B cell (primary cell): ENCODE measurements around the gene N4BP3. TPM values are rescaled to one million over a fixed set of nuclear protein-coding genes. Genes with fewer than 3 reads are reported as not detected.

Experiments used
- ATAC-seq: fragments of 200-7000 bp; cut with Tn5 transposase; one replicate; pipeline ENCODE4 v1.10.0; 2021; ENCODE audit warnings: low read depth, mild to moderate bottlenecking, moderate number of reproducible peaks, moderate library complexity
- CTCF ChIA-PET: fragments of 350-600 bp; sonication (Branson Sonifier 250); formaldehyde crosslinking; loops from one replicate; lab custom pipeline; 2021; ENCODE audit warnings: antibody characterized with exemption, inconsistent platforms; lab: Charles Lee
- POLR2A ChIA-PET: fragments of 350-600 bp; sonication (Branson Sonifier 250); formaldehyde crosslinking; loops from one replicate; lab custom pipeline; 2021; ENCODE audit warnings: antibody characterized with exemption; lab: Charles Lee
- DNase-seq: peaks from one replicate; pipeline ENCODE4 v3.0.0; 2013
- H2AFZ ChIP-seq: 2 replicates; pipeline ENCODE4 v1.6.1; 2012; ENCODE audit warnings: mild to moderate bottlenecking, low read depth, low read length; ENCODE audit not compliant: insufficient read depth, poor library complexity, severe bottlenecking
- H3K27ac ChIP-seq, 2 donors: 1 replicate in 1 of 2; 2 replicates in 1 of 2; pipeline ENCODE4 v1.5.1; 2012 to 2013; ENCODE audit warnings: low read length in 2 of 2, mild to moderate bottlenecking in 2 of 2, moderate library complexity in 1 of 2
- H3K27me3 ChIP-seq, 4 experiments: fragments of 200-600 bp in 1 of 4; sonication (generic) in 1 of 4; replicated peaks in 1 of 4; 1 replicate in 2 of 4; 2 replicates in 2 of 4; pipeline versions ENCODE4 v1.6.1 to v1.7.0; 2013 to 2016; ENCODE audit warnings: low read length in 3 of 4, mild to moderate bottlenecking in 2 of 4, mixed read lengths in 1 of 4, moderate library complexity in 1 of 4; ENCODE audit not compliant: insufficient read depth in 4 of 4, control insufficient read depth in 3 of 4; ENCODE audit errors: control extremely low read depth in 1 of 4
- H3K36me3 ChIP-seq, 2 experiments: replicated peaks in 1 of 2; 1 replicate in 1 of 2; 2 replicates in 1 of 2; pipeline versions ENCODE4 v1.6.1 to v1.7.1; 2013; ENCODE audit warnings: low read length in 1 of 2; ENCODE audit not compliant: insufficient read depth in 2 of 2, control insufficient read depth in 1 of 2; ENCODE audit errors: control extremely low read depth in 1 of 2, extremely low read depth in 1 of 2
- H3K4me1 ChIP-seq, 2 donors: fragments of 200-600 bp in 1 of 2; sonication (generic) in 1 of 2; 1 replicate in 1 of 2; 2 replicates in 1 of 2; pipeline versions ENCODE4 v1.5.1 to v1.6.1; 2013 to 2017; ENCODE audit warnings: low read length in 2 of 2; ENCODE audit not compliant: control insufficient read depth in 2 of 2, insufficient read depth in 2 of 2
- H3K4me2 ChIP-seq: replicated peaks from 2 replicates; pipeline ENCODE3; 2012; ENCODE audit warnings: mild to moderate bottlenecking, low read depth, low read length; ENCODE audit not compliant: poor library complexity, severe bottlenecking
- H3K4me3 ChIP-seq, 5 experiments: fragments of 200-600 bp in 1 of 5; sonication (generic) in 1 of 5; 1 replicate in 3 of 5; 2 replicates in 2 of 5; pipeline versions ENCODE4 v1.5.1 to v1.7.0; 2011 to 2016; ENCODE audit warnings: low read length in 4 of 5, mild to moderate bottlenecking in 4 of 5, low read depth in 2 of 5, control low read depth in 1 of 5, moderate library complexity in 1 of 5; ENCODE audit not compliant: insufficient read depth in 1 of 5; ENCODE audit errors: control extremely low read depth in 1 of 5, extremely low read depth in 1 of 5
- H3K79me2 ChIP-seq: fragments of 200-600 bp; sonication (generic); one replicate; pipeline ENCODE4 v1.6.0; 2016; ENCODE audit warnings: low read length; ENCODE audit not compliant: control insufficient read depth, insufficient read depth
- H3K9ac ChIP-seq: fragments of 200-600 bp; sonication (generic); 2 replicates; pipeline ENCODE4 v1.6.1; 2017; ENCODE audit warnings: mild to moderate bottlenecking, low read length, moderate library complexity
- H3K9me3 ChIP-seq, 3 donors: one replicate each; pipeline versions ENCODE4 v1.6.1 to v1.7.1; 2013; ENCODE audit warnings: low read length in 2 of 3; ENCODE audit not compliant: control insufficient read depth in 2 of 3, insufficient read depth in 1 of 3; ENCODE audit errors: control extremely low read depth in 1 of 3
- H4K20me1 ChIP-seq: 2 replicates; pipeline ENCODE4 v1.6.0; 2012; ENCODE audit warnings: mild to moderate bottlenecking, low read length; ENCODE audit not compliant: insufficient read depth, control insufficient read depth, poor library complexity, severe bottlenecking
- H3K27ac Mint-ChIP-seq: one replicate; pipeline ENCODE4 v1.8.0; 2021; ENCODE audit warnings: mixed read lengths
- H3K27me3 Mint-ChIP-seq: one replicate; pipeline ENCODE4 v1.8.0; 2021; ENCODE audit warnings: mixed read lengths
- H3K4me1 Mint-ChIP-seq: one replicate; pipeline ENCODE4 v1.8.0; 2021; ENCODE audit warnings: mixed read lengths
- H3K4me3 Mint-ChIP-seq: one replicate; pipeline ENCODE4 v1.8.0; 2021; ENCODE audit warnings: mixed read lengths
- H3K9me3 Mint-ChIP-seq: one replicate; pipeline ENCODE4 v1.8.0; 2022; ENCODE audit warnings: mixed read lengths; ENCODE audit not compliant: insufficient read depth
- EZH2 ChIP-seq: IDR thresholded peaks from 2 replicates; pipeline ENCODE4 v1.6.1; 2012; ENCODE audit warnings: borderline replicate concordance, low read depth, mild to moderate bottlenecking, moderate library complexity, low read length; ENCODE audit not compliant: insufficient read depth, poor library complexity, severe bottlenecking
- WGBS: methylation state at CpG from one replicate; pipeline ENCODE4 v1.1.5; 2013; ENCODE audit warnings: missing lambda C conversion rate; ENCODE audit not compliant: insufficient coverage; 5-methylcytosine and 5-hydroxymethylcytosine counted together
- intact Hi-C: fragments of 100-400 bp; cut with micrococcal nuclease; formaldehyde crosslinking; loops from one replicate; pipeline ENCODE4 v1.10.0; 2022
- polyA plus RNA-seq: library from polyadenylated mRNA; depleted of rRNA; stranded (reverse); fragments of >200 nt; gene quantifications from 2 replicates; pipeline ENCODE4 v1.2.3, GENCODE V29; 2012
- total RNA-seq, 2 donors: library from RNA; stranded (reverse); fragments of 120-200 nt in 1 of 2; gene quantifications; 1 replicate in 1 of 2; 2 replicates in 1 of 2; pipeline versions ENCODE4 v1.2.3 to v1.2.4, GENCODE V29; 2013 to 2022
- TF ChIP-seq, protein P1 (sequence below): fragments of 200-600 bp; IDR thresholded peaks from one replicate; pipeline ENCODE4 v1.8.0; 2022; ENCODE audit warnings: antibody characterized with exemption, mild to moderate bottlenecking

N4BP3 gene
- total and polyA plus RNA-seq, 2 donors (not counting 1 experiment from before 2014, with no cell fraction given), result 13.3 to 48.7 TPM

DNA sequence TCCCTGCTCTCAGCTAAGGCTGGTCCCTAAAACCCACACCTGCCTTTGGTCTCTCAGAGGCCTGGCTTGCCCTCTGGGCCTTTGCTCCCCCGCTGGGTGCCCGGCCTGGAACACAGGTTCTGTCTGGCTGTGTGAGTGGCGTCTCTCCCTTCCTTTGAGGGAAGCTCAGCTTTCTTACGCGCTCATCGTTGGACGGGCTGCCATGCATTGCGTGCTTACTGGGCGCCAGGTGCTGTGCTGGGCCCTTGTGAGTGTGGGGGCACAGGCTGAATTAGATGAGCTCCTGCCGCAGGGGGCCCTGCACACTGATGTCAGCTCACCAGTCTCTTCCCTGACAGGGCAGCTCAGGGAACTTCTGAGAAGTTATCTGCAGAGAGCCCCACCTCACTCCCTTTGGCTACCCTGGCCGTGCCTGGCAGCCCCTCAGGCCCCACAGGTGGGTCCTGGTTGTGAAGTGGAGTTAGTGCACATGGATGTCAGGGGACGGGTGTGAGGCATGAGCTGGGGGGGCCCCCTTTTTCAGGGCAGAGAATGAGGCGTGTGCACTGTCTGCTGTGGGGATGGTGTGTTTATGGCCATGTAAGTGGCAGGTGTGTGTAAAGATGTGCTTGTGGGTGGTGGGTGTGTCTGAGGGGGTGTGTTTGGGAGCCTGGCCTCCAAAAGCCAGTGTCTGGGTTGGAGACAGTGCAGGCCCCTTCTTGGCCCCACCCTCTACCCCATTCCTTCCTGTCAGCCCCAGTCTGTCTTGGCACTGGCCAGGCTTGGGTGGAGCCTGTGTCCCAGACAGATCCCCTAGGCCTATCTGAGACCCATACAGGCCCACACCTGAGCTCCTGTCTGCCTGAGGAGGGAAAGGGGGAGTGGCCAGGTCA, 10.0 kb downstream of the N4BP3 start:
- 92% methylated on average over 9 of the region's 13 CpGs for WGBS
- peaks cover 0 to 42% of the 10 kb centered on the region in 2 experiments for H3K36me3 ChIP-seq
- DNase-seq (no peak), ATAC-seq (no peak)
- ChIA-PET CTCF (interaction anchor here (2.8 to 5.5 kb wide), 3 partner anchors 19 to 48 kb away, joined by 18 to 50 read pairs (median 24); no protein-coding TSS in a partner anchor), POLR2A (no interaction called here)
- no peak overlapping the region for H3K4me3 Mint-ChIP-seq
- peaks cover 46% of the 10 kb centered on the region for H3K4me1 Mint-ChIP-seq
- no peaks in the 10 kb centered on the region for H3K27me3 ChIP-seq
- H3K27ac Mint-ChIP-seq, result peak overlapping the region; percentile 59
- peaks cover 68% of the 10 kb centered on the region for H4K20me1 ChIP-seq
- H3K9me3 ChIP-seq, result no peaks in the 10 kb centered on the region
- no peak overlapping the region for H3K4me3 ChIP-seq
- H3K27me3 Mint-ChIP-seq, result no peaks in the 10 kb centered on the region
- TF ChIP-seq EZH2, result no peak
- TF ChIP-seq, protein P1, sequence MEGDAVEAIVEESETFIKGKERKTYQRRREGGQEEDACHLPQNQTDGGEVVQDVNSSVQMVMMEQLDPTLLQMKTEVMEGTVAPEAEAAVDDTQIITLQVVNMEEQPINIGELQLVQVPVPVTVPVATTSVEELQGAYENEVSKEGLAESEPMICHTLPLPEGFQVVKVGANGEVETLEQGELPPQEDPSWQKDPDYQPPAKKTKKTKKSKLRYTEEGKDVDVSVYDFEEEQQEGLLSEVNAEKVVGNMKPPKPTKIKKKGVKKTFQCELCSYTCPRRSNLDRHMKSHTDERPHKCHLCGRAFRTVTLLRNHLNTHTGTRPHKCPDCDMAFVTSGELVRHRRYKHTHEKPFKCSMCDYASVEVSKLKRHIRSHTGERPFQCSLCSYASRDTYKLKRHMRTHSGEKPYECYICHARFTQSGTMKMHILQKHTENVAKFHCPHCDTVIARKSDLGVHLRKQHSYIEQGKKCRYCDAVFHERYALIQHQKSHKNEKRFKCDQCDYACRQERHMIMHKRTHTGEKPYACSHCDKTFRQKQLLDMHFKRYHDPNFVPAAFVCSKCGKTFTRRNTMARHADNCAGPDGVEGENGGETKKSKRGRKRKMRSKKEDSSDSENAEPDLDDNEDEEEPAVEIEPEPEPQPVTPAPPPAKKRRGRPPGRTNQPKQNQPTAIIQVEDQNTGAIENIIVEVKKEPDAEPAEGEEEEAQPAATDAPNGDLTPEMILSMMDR, result no peak
- peaks cover 41 to 44% of the 10 kb centered on the region in 2 donors for H3K4me1 ChIP-seq
- no peak overlapping the region for H3K9ac ChIP-seq
- H2AFZ ChIP-seq, result no peak overlapping the region
- H3K27ac ChIP-seq, result no peak overlapping the region
- H3K9me3 Mint-ChIP-seq, result no peaks in the 10 kb centered on the region
- intact Hi-C loops, result no loop called here
- peaks cover 63% of the 10 kb centered on the region for H3K79me2 ChIP-seq
- H3K4me2 ChIP-seq, result no peak overlapping the region
